ENCODE results near the gene PLA2G2F.

Gene PLA2G2F

GRCh38 chr1:20192871-20193411, 53.8 kb downstream of the PLA2G2F start:
- no peak for DNase-seq

- DNase-seq: no peak
Measured at GRCh38 chr1:20194224-20194623, 55.1 kb downstream of the PLA2G2F start.

DNA sequence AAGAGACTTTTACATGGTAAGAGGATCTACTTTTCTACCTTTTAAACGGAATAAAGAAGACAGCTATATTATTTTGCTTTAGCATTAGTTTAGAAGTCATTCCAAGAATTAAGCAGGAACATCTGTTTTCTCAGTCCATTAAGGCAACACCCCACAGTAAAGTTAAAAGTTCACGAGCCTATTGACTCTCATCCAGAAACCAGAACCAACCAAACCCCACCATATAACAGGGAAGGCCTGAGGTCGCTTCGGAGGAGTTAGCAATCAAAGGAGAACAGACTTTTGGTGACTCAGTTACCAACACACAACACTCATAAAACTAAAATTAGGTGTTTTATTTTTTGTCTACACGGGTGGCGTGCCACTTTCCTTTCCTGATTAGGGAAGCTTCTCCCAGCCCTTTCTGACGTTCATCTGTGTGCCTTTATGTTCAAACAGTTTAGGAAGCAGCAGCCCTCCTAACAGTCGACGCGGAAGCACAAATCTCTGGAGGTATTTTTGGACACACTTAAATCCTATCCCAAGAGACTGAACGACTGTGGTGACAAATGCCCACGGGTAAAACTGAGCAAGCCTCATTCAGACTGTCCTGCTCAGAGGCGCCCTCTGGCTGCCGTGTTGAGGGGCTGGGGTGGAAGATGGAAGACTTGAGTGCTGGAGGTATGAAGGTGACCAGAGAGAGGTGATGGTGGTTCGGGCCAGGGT, 55.8 kb downstream of the PLA2G2F start:
- DNase-seq: peak; percentile 65

GRCh38 chr1:20195462-20195780, 56.3 kb downstream of the PLA2G2F start:
- no peak for DNase-seq

DNA sequence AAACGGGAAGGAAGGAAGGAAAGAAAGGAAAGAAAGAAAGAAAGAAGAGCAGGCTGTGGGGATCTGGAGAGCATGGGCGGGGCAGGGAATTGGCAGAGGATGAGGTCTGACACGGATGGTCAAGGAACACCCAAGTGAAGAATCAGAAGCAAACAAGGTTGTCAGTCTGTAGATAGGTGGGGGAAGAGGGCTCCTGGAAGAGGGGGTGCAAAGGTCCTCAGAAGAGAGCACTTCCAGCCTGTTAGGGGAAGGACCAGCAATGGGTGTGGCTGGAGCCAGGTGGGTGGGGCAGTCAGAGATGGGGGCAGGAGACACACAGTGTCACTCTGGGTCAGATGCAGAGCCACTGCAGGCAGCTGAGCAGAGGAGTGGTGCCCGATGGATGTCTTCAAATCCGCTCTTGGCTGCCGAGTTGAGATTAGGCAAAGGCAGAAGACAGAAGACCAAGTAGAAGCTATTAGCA, 58.2 kb downstream of the PLA2G2F start:
- DNase-seq: no peak

- no peak for DNase-seq
Measured at GRCh38 chr1:20198296-20198695, 59.2 kb downstream of the PLA2G2F start.

GRCh38 chr1:20198918-20199317, 59.8 kb downstream of the PLA2G2F start:
- DNase-seq: no peak

- no peak for DNase-seq
Measured at GRCh38 chr1:20199403-20199802, 60.3 kb downstream of the PLA2G2F start.

GRCh38 chr1:20199840-20200239, 60.7 kb downstream of the PLA2G2F start:
- no peak for DNase-seq

Measured in effector CD4-positive, alpha-beta T cell (primary cell).